B cell (primary cell): Measurements from ENCODE around the gene ACIN1. TPM values are rescaled to one million over a fixed set of nuclear protein-coding genes. Genes with fewer than 3 reads are reported as not detected.

Source experiments
- ATAC-seq: fragments of 200-7000 bp; cut with Tn5 transposase; one replicate; pipeline ENCODE4 v1.10.0; 2021; ENCODE audit warnings: low read depth, mild to moderate bottlenecking, moderate number of reproducible peaks, moderate library complexity
- CTCF ChIA-PET: fragments of 350-600 bp; sonication (Branson Sonifier 250); formaldehyde crosslinking; loops from one replicate; lab custom pipeline; 2021; ENCODE audit warnings: antibody characterized with exemption, inconsistent platforms; lab: Charles Lee
- POLR2A ChIA-PET: fragments of 350-600 bp; sonication (Branson Sonifier 250); formaldehyde crosslinking; loops from one replicate; lab custom pipeline; 2021; ENCODE audit warnings: antibody characterized with exemption; lab: Charles Lee
- DNase-seq: peaks from one replicate; pipeline ENCODE4 v3.0.0; 2013
- H2AFZ ChIP-seq: 2 replicates; pipeline ENCODE4 v1.6.1; 2012; ENCODE audit warnings: mild to moderate bottlenecking, low read depth, low read length; ENCODE audit not compliant: insufficient read depth, poor library complexity, severe bottlenecking
- H3K27ac ChIP-seq, 2 donors: 1 replicate in 1 of 2; 2 replicates in 1 of 2; pipeline ENCODE4 v1.5.1; 2012 to 2013; ENCODE audit warnings: low read length in 2 of 2, mild to moderate bottlenecking in 2 of 2, moderate library complexity in 1 of 2
- H3K27me3 ChIP-seq, 4 experiments: fragments of 200-600 bp in 1 of 4; sonication (generic) in 1 of 4; replicated peaks in 1 of 4; 1 replicate in 2 of 4; 2 replicates in 2 of 4; pipeline versions ENCODE4 v1.6.1 to v1.7.0; 2013 to 2016; ENCODE audit warnings: low read length in 3 of 4, mild to moderate bottlenecking in 2 of 4, mixed read lengths in 1 of 4, moderate library complexity in 1 of 4; ENCODE audit not compliant: insufficient read depth in 4 of 4, control insufficient read depth in 3 of 4; ENCODE audit errors: control extremely low read depth in 1 of 4
- H3K36me3 ChIP-seq, 2 experiments: replicated peaks in 1 of 2; 1 replicate in 1 of 2; 2 replicates in 1 of 2; pipeline versions ENCODE4 v1.6.1 to v1.7.1; 2013; ENCODE audit warnings: low read length in 1 of 2; ENCODE audit not compliant: insufficient read depth in 2 of 2, control insufficient read depth in 1 of 2; ENCODE audit errors: control extremely low read depth in 1 of 2, extremely low read depth in 1 of 2
- H3K4me1 ChIP-seq, 2 donors: fragments of 200-600 bp in 1 of 2; sonication (generic) in 1 of 2; 1 replicate in 1 of 2; 2 replicates in 1 of 2; pipeline versions ENCODE4 v1.5.1 to v1.6.1; 2013 to 2017; ENCODE audit warnings: low read length in 2 of 2; ENCODE audit not compliant: control insufficient read depth in 2 of 2, insufficient read depth in 2 of 2
- H3K4me2 ChIP-seq: replicated peaks from 2 replicates; pipeline ENCODE3; 2012; ENCODE audit warnings: mild to moderate bottlenecking, low read depth, low read length; ENCODE audit not compliant: poor library complexity, severe bottlenecking
- H3K4me3 ChIP-seq, 5 experiments: fragments of 200-600 bp in 1 of 5; sonication (generic) in 1 of 5; 1 replicate in 3 of 5; 2 replicates in 2 of 5; pipeline versions ENCODE4 v1.5.1 to v1.7.0; 2011 to 2016; ENCODE audit warnings: low read length in 4 of 5, mild to moderate bottlenecking in 4 of 5, low read depth in 2 of 5, control low read depth in 1 of 5, moderate library complexity in 1 of 5; ENCODE audit not compliant: insufficient read depth in 1 of 5; ENCODE audit errors: control extremely low read depth in 1 of 5, extremely low read depth in 1 of 5
- H3K79me2 ChIP-seq: fragments of 200-600 bp; sonication (generic); one replicate; pipeline ENCODE4 v1.6.0; 2016; ENCODE audit warnings: low read length; ENCODE audit not compliant: control insufficient read depth, insufficient read depth
- H3K9ac ChIP-seq: fragments of 200-600 bp; sonication (generic); 2 replicates; pipeline ENCODE4 v1.6.1; 2017; ENCODE audit warnings: mild to moderate bottlenecking, low read length, moderate library complexity
- H3K9me3 ChIP-seq, 3 donors: one replicate each; pipeline versions ENCODE4 v1.6.1 to v1.7.1; 2013; ENCODE audit warnings: low read length in 2 of 3; ENCODE audit not compliant: control insufficient read depth in 2 of 3, insufficient read depth in 1 of 3; ENCODE audit errors: control extremely low read depth in 1 of 3
- H4K20me1 ChIP-seq: 2 replicates; pipeline ENCODE4 v1.6.0; 2012; ENCODE audit warnings: mild to moderate bottlenecking, low read length; ENCODE audit not compliant: insufficient read depth, control insufficient read depth, poor library complexity, severe bottlenecking
- H3K27ac Mint-ChIP-seq: one replicate; pipeline ENCODE4 v1.8.0; 2021; ENCODE audit warnings: mixed read lengths
- H3K27me3 Mint-ChIP-seq: one replicate; pipeline ENCODE4 v1.8.0; 2021; ENCODE audit warnings: mixed read lengths
- H3K4me1 Mint-ChIP-seq: one replicate; pipeline ENCODE4 v1.8.0; 2021; ENCODE audit warnings: mixed read lengths
- H3K4me3 Mint-ChIP-seq: one replicate; pipeline ENCODE4 v1.8.0; 2021; ENCODE audit warnings: mixed read lengths
- H3K9me3 Mint-ChIP-seq: one replicate; pipeline ENCODE4 v1.8.0; 2022; ENCODE audit warnings: mixed read lengths; ENCODE audit not compliant: insufficient read depth
- EZH2 ChIP-seq: IDR thresholded peaks from 2 replicates; pipeline ENCODE4 v1.6.1; 2012; ENCODE audit warnings: borderline replicate concordance, low read depth, mild to moderate bottlenecking, moderate library complexity, low read length; ENCODE audit not compliant: insufficient read depth, poor library complexity, severe bottlenecking
- WGBS: methylation state at CpG from one replicate; pipeline ENCODE4 v1.1.5; 2013; ENCODE audit warnings: missing lambda C conversion rate; ENCODE audit not compliant: insufficient coverage; 5-methylcytosine and 5-hydroxymethylcytosine counted together
- intact Hi-C: fragments of 100-400 bp; cut with micrococcal nuclease; formaldehyde crosslinking; loops from one replicate; pipeline ENCODE4 v1.10.0; 2022
- polyA plus RNA-seq: library from polyadenylated mRNA; depleted of rRNA; stranded (reverse); fragments of >200 nt; gene quantifications from 2 replicates; pipeline ENCODE4 v1.2.3, GENCODE V29; 2012
- total RNA-seq, 2 donors: library from RNA; stranded (reverse); fragments of 120-200 nt in 1 of 2; gene quantifications; 1 replicate in 1 of 2; 2 replicates in 1 of 2; pipeline versions ENCODE4 v1.2.3 to v1.2.4, GENCODE V29; 2013 to 2022
- TF ChIP-seq, protein P1 (sequence below): fragments of 200-600 bp; IDR thresholded peaks from one replicate; pipeline ENCODE4 v1.8.0; 2022; ENCODE audit warnings: antibody characterized with exemption, mild to moderate bottlenecking

ACIN1 gene
- total and polyA plus RNA-seq, 2 donors (not counting 1 experiment from before 2014, with no cell fraction given) = 178 to 359 TPM

DNA sequence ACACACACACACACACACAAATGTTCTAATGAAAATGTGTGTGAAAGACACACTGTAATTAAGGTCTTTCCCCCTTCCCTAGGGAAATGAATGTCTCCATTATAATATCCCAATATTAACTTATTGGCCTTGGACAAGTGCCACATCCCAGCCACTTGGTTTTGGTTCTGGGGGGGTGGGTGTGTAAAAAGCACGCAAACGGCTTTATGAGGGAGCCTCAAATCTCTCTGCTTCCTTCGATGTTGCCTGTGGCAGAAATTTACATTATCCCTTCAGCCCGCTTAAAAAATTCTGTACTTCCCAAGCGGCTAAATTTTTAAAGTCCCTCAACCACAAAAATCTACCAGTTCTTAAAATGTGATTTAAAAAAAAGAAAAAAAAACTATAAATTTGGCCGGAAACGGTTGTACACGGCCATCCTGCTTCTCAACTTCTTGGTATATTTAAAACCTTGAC, 85.4 kb downstream of the ACIN1 start:
- DNase-seq = no peak
- H3K4me3 ChIP-seq = peak overlapping the region; percentile 57 to 98 (median 63)
- Mint-ChIP-seq H3K9me3 (no peaks in the 10 kb centered on the region), H3K4me3 (peak overlapping the region; percentile 95), H3K4me1 (peaks cover 42% of the 10 kb centered on the region), H3K27ac (peak overlapping the region; percentile 93), H3K27me3 (no peaks in the 10 kb centered on the region)
- TF ChIP-seq EZH2 = no peak
- TF ChIP-seq, protein P1, sequence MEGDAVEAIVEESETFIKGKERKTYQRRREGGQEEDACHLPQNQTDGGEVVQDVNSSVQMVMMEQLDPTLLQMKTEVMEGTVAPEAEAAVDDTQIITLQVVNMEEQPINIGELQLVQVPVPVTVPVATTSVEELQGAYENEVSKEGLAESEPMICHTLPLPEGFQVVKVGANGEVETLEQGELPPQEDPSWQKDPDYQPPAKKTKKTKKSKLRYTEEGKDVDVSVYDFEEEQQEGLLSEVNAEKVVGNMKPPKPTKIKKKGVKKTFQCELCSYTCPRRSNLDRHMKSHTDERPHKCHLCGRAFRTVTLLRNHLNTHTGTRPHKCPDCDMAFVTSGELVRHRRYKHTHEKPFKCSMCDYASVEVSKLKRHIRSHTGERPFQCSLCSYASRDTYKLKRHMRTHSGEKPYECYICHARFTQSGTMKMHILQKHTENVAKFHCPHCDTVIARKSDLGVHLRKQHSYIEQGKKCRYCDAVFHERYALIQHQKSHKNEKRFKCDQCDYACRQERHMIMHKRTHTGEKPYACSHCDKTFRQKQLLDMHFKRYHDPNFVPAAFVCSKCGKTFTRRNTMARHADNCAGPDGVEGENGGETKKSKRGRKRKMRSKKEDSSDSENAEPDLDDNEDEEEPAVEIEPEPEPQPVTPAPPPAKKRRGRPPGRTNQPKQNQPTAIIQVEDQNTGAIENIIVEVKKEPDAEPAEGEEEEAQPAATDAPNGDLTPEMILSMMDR = no peak
- ChIA-PET POLR2A (no interaction called here), CTCF (interaction anchor here (1.1 to 6.7 kb wide), 2 partner anchors 8 to 25 kb away, joined by 3 to 89 read pairs; partner anchors contain the start of gene AJUBA)
- no peaks in the 10 kb centered on the region for H3K9me3 ChIP-seq
- H2AFZ ChIP-seq = peak overlapping the region; percentile 88
- no peak for ATAC-seq
- H3K79me2 ChIP-seq = peaks cover 7% of the 10 kb centered on the region
- no peaks in the 10 kb centered on the region for H3K27me3 ChIP-seq
- intact Hi-C loops = loop anchor here (5.0 to 10.0 kb wide), 2 partner anchors 48 to 295 kb away; partner anchors contain the start of genes BCL2L2, CDH24 and PPP1R3E
- no peaks in the 10 kb centered on the region for H3K36me3 ChIP-seq
- peak overlapping the region; percentile 84 for H3K9ac ChIP-seq
- H3K27ac ChIP-seq = peak overlapping the region; percentile 70 to 80
- H3K4me2 ChIP-seq = peak overlapping the region; percentile 82
- no CpG with 5 or more reads among the region's 8 CpGs for WGBS
- no peaks in the 10 kb centered on the region for H4K20me1 ChIP-seq
- peaks cover 24 to 32% of the 10 kb centered on the region in 2 donors for H3K4me1 ChIP-seq

DNA sequence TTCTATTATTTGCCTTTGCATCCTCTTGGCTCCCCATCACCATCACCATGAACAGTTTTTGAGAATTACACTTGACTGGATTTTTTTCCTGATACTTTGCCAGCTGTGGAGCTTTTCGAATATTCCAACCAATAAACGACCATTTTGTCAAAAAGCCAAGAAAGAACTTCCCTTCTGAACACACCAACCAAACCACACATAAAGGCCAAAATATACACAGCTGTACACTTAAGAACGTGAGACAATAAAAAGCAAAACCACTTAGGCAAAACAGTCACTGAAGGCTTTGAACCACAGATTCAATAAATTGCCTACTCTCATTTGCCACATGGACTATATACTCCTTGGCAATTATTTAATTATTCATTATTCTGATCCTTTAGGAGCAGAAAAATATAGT, 86.1 kb downstream of the ACIN1 start:
- Histone ChIP-seq H3K9ac (no peak overlapping the region), H3K36me3 (no peaks in the 10 kb centered on the region), H3K4me1 (peaks cover 24 to 32% of the 10 kb centered on the region in 2 donors), H3K4me2 (peak overlapping the region; percentile 82), H2AFZ (peak overlapping the region; percentile 32), H3K4me3 (no peak overlapping the region), H3K27me3 (no peaks in the 10 kb centered on the region), H3K79me2 (peaks cover 7% of the 10 kb centered on the region), H3K27ac (peak overlapping the region; percentile 25 to 44), H4K20me1 (no peaks in the 10 kb centered on the region), H3K9me3 (no peaks in the 10 kb centered on the region)
- DNase-seq (no peak), ATAC-seq (no peak)
- Mint-ChIP-seq H3K27ac (peak overlapping the region; percentile 69), H3K27me3 (no peaks in the 10 kb centered on the region), H3K4me3 (peak overlapping the region; percentile 95), H3K4me1 (peaks cover 42% of the 10 kb centered on the region), H3K9me3 (no peaks in the 10 kb centered on the region)
- intact Hi-C loops = loop anchor here (5.0 to 10.0 kb wide), 2 partner anchors 48 to 296 kb away; partner anchors contain the start of genes BCL2L2, CDH24 and PPP1R3E
- TF ChIP-seq, protein P1 = no peak
- no peak for TF ChIP-seq EZH2
- CTCF ChIA-PET = interaction anchor here (1.1 to 6.7 kb wide), 3 partner anchors 8 to 25 kb away, joined by 3 to 89 read pairs (median 5); partner anchors contain the start of gene AJUBA
- 3% methylated on average over 3 of the region's 3 CpGs for WGBS
- POLR2A ChIA-PET = interaction anchor here (0.9 kb wide), 1 partner anchor 105 kb away, joined by 4 read pairs; no protein-coding TSS in a partner anchor
